Measurements from ENCODE around the gene ISLR.

DNA sequence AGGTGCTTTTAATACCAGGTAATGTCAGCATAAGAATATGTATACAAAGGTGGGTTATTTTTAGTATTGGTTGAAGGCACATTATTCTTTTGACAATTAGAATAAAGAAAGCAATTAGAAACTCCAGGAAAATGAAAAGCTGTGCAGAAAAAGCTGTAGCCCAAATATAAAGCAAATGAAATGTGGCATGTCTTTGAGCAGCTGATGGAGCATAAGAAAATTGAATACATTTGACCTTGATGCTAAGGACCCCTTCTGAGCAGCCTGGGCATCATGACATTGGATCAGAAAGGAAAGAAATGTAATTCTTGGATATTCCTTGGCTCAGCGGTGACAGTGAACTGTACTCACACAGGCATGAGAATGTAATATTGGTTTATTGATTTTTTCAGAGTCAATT, 8.0 kb upstream of the ISLR start:
- TF ChIP-seq POLR2A (IDR thresholded peaks at IDR 0.05; ENCODE audit: low read length), result no peak
- TF ChIP-seq GATA1 (IDR thresholded peaks at IDR 0.05; ENCODE audit: low read depth, low read length), result no peak
